Natural killer cell (primary cell): Measurements from ENCODE around the gene HYAL3. TPM values are rescaled to one million over a fixed set of nuclear protein-coding genes. Genes with fewer than 3 reads are reported as not detected.

Experiments used
- ATAC-seq, 3 donors: fragments of 150-1000 bp in 2 of 3; fragments of 200-7000 bp in 1 of 3; cut with Tn5 transposase; 1 replicate in 1 of 3; 2 replicates in 2 of 3; pipeline ENCODE4 v1.10.0; 2021; ENCODE audit warnings: mild to moderate bottlenecking in 2 of 3, moderate library complexity in 2 of 3
- DNase-seq, 2 donors: peaks; one replicate each; pipeline versions ENCODE4 v3.0.0 to v3.0.0-alpha.2; 2013 to 2021; ENCODE audit warnings: mixed read lengths in 1 of 2
- H3K27ac ChIP-seq: one replicate; pipeline ENCODE4 v1.5.1; 2013; ENCODE audit warnings: mild to moderate bottlenecking, low read length
- H3K27me3 ChIP-seq: one replicate; pipeline ENCODE4 v1.6.1; 2013; ENCODE audit warnings: low read length; ENCODE audit not compliant: control insufficient read depth, insufficient read depth
- H3K36me3 ChIP-seq: one replicate; pipeline ENCODE4 v1.6.1; 2013; ENCODE audit warnings: low read length; ENCODE audit not compliant: control insufficient read depth, insufficient read depth
- H3K4me1 ChIP-seq: one replicate; pipeline ENCODE4 v1.6.1; 2013; ENCODE audit warnings: low read length; ENCODE audit not compliant: control insufficient read depth, insufficient read depth
- H3K4me3 ChIP-seq: one replicate; pipeline ENCODE4 v1.5.1; 2013; ENCODE audit warnings: low read length
- H3K9me3 ChIP-seq: one replicate; pipeline ENCODE4 v1.6.1; 2013; ENCODE audit warnings: low read length; ENCODE audit not compliant: control insufficient read depth, insufficient read depth
- H3K27ac Mint-ChIP-seq, 2 donors: one replicate each; pipeline ENCODE4 v1.8.0; 2022; ENCODE audit warnings: mild to moderate bottlenecking in 2 of 2, mixed read lengths in 2 of 2, moderate library complexity in 1 of 2
- H3K27me3 Mint-ChIP-seq, 2 donors: one replicate each; pipeline ENCODE4 v1.8.0; 2022; ENCODE audit warnings: low read depth in 2 of 2, mixed read lengths in 2 of 2
- H3K36me3 Mint-ChIP-seq: one replicate; pipeline ENCODE4 v1.8.0; 2022; ENCODE audit warnings: mixed read lengths
- H3K4me1 Mint-ChIP-seq, 2 donors: one replicate each; pipeline ENCODE4 v1.8.0; 2022; ENCODE audit warnings: mixed read lengths in 2 of 2
- H3K4me3 Mint-ChIP-seq: one replicate; pipeline ENCODE4 v1.8.0; 2022; ENCODE audit warnings: mild to moderate bottlenecking, moderate library complexity, mixed read lengths
- H3K9me3 Mint-ChIP-seq, 2 donors: one replicate each; pipeline ENCODE4 v1.8.0; 2022; ENCODE audit warnings: mixed read lengths in 2 of 2
- WGBS: methylation state at CpG from one replicate; pipeline ENCODE4 v1.1.7; 2013; ENCODE audit warnings: missing lambda C conversion rate; ENCODE audit not compliant: insufficient coverage; 5-methylcytosine and 5-hydroxymethylcytosine counted together
- intact Hi-C: fragments of 100-400 bp; cut with micrococcal nuclease; formaldehyde crosslinking; loops from one replicate; pipeline ENCODE4 v1.14.2; 2022
- total RNA-seq, 4 donors: library from RNA; stranded (reverse); fragments of 120-200 nt in 1 of 4; gene quantifications; one replicate each; pipeline versions ENCODE4 v1.2.3 to v1.2.4, GENCODE V29; 2013 to 2022
- TF ChIP-seq, protein P1 (sequence below): fragments of 200-600 bp; IDR thresholded peaks from one replicate; pipeline ENCODE4 v1.8.0; 2022; ENCODE audit warnings: antibody characterized with exemption

The HYAL3 gene
- total RNA-seq, 3 donors from 2014 or later (not counting 1 experiment from before 2014, with no cell fraction given), result 0.93 to 2.0 (median 1.2) TPM

DNA sequence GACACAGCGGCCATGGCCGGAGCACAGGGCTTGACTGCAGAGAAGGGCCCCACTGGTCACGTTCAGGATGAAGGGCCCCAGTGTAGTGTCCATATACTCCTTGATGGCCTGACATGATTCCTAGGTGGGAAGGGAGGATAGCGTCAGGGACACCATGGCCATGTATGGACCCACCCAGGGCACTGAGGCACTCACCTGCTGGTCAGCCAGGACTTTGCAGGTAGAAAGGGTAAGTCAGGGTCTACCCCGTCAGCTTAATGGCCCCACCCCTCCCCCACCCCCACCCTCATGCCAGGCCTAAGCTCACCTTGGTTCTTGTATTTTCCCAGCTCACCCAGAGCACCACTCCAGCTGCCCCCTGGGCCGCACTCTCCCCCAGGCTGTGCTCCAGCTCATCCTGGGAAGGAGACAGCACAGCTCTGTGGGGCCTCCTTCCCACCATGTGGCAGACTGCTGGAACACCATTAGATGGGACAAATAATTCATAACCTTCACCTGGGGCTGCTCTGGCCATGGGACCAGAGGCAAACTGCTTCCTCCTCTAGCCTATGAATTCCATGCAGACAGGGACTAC, 1.6 kb upstream of the HYAL3 start:
- Mint-ChIP-seq H3K27ac (peak overlapping the region; percentile 95 to 97), H3K36me3 (no peaks in the 10 kb centered on the region), H3K9me3 (no peaks in the 10 kb centered on the region), H3K27me3 (no peaks in the 10 kb centered on the region), H3K4me1 (peaks cover 18 to 33% of the 10 kb centered on the region in 2 donors), H3K4me3 (peak overlapping the region; percentile 97)
- ATAC-seq, result no peak
- peaks cover 27% of the 10 kb centered on the region for H3K4me1 ChIP-seq
- 93% methylated on average over 6 of the region's 6 CpGs for WGBS
- TF ChIP-seq, protein P1, sequence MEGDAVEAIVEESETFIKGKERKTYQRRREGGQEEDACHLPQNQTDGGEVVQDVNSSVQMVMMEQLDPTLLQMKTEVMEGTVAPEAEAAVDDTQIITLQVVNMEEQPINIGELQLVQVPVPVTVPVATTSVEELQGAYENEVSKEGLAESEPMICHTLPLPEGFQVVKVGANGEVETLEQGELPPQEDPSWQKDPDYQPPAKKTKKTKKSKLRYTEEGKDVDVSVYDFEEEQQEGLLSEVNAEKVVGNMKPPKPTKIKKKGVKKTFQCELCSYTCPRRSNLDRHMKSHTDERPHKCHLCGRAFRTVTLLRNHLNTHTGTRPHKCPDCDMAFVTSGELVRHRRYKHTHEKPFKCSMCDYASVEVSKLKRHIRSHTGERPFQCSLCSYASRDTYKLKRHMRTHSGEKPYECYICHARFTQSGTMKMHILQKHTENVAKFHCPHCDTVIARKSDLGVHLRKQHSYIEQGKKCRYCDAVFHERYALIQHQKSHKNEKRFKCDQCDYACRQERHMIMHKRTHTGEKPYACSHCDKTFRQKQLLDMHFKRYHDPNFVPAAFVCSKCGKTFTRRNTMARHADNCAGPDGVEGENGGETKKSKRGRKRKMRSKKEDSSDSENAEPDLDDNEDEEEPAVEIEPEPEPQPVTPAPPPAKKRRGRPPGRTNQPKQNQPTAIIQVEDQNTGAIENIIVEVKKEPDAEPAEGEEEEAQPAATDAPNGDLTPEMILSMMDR, result no peak
- no peak overlapping the region for H3K27ac ChIP-seq
- H3K27me3 ChIP-seq, result no peaks in the 10 kb centered on the region
- H3K9me3 ChIP-seq, result no peaks in the 10 kb centered on the region
- intact Hi-C loops, result no loop called here
- H3K36me3 ChIP-seq, result peaks cover 2% of the 10 kb centered on the region
- H3K4me3 ChIP-seq, result no peak overlapping the region
- no peak for DNase-seq

DNA sequence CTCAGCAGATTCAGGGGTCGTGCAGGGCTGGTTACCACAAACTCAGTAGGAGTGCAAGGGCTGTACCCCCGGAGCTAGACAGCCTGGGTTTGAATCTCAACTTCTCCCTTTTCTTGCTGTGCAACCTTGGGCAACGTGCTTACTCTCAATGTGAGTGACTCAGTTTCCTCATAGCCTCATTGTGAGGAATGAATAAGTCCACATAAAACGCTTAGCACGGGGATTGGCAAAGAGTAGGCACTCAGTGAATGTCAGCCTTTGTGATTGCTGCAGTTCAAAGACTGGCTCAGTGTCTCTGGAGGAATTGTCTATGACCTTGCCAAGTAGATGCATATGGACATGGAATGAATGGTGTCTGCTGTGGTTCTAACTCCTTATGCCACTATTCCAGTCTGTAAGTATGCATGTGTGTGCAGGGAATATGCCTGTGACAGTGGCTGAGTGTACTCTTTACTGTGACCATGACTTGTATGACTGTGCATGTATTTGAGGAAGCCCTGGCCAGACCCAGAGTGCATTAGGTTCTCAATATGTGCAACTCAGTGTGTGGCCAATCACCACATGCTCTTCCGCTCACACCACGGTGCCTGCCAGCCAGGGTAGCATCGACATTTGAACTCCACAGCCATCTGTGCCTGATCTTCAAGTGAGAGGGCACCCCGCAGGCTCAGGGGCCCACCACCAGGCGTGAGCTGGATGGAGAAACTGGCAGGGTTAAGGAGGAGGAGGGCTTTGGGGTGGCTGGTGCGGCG, 900 bp upstream of the HYAL3 start:
- peak overlapping the region; percentile 97 for H3K4me3 Mint-ChIP-seq
- H3K27ac Mint-ChIP-seq, result peak overlapping the region; percentile 95 to 97
- intact Hi-C loops, result loop anchor here (1.0 to 5.0 kb wide), 3 partner anchors 37 to 62 kb away; partner anchors contain the start of gene TMEM115
- H3K9me3 Mint-ChIP-seq, result no peaks in the 10 kb centered on the region
- no peaks in the 10 kb centered on the region for H3K27me3 Mint-ChIP-seq
- 57% methylated on average over 12 of the region's 12 CpGs for WGBS
- peak in 1 of 2 donors; percentile 39 for DNase-seq
- H3K4me3 ChIP-seq, result peak overlapping the region; percentile 36
- no peaks in the 10 kb centered on the region for H3K27me3 ChIP-seq
- TF ChIP-seq, protein P1, result no peak
- H3K4me1 ChIP-seq, result peaks cover 27% of the 10 kb centered on the region
- peaks cover 18 to 33% of the 10 kb centered on the region in 2 donors for H3K4me1 Mint-ChIP-seq
- no peak for ATAC-seq
- H3K9me3 ChIP-seq, result no peaks in the 10 kb centered on the region
- peaks cover 2% of the 10 kb centered on the region for H3K36me3 ChIP-seq
- H3K36me3 Mint-ChIP-seq, result no peaks in the 10 kb centered on the region
- H3K27ac ChIP-seq, result peak overlapping the region; percentile 96

DNA sequence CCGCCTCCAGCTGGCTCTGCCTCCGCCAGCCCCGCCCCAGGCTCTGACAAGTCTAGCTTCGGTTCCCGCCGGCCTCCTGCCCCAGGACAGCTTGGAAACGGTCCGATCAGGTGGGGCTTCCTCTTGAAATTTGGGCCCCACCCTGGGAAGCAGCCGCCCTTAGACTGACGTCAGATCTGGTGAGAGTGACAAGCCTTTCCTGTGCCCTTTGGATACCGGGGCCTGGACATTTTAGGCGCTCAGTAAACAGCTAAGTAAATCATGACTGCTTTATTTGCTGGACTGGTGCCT, 378 bp upstream of the HYAL3 start:
- H3K36me3 Mint-ChIP-seq, result no peaks in the 10 kb centered on the region
- H3K9me3 ChIP-seq, result no peaks in the 10 kb centered on the region

More for the DNA sequence above, 378 bp upstream of the HYAL3 start:
- intact Hi-C loops, result loop anchor here (1.0 to 5.0 kb wide), 3 partner anchors 38 to 61 kb away; partner anchors contain the start of gene TMEM115
- H3K27me3 Mint-ChIP-seq, result no peaks in the 10 kb centered on the region
- peaks cover 2% of the 10 kb centered on the region for H3K36me3 ChIP-seq
- peak overlapping the region; percentile 96 for H3K27ac ChIP-seq
- peak overlapping the region; percentile 95 to 97 for H3K27ac Mint-ChIP-seq
- no peaks in the 10 kb centered on the region for H3K27me3 ChIP-seq
- no peaks in the 10 kb centered on the region for H3K9me3 Mint-ChIP-seq
- WGBS, result 2% methylated on average over 12 of the region's 12 CpGs
- peak overlapping the region; percentile 97 for H3K4me3 Mint-ChIP-seq
- H3K4me1 Mint-ChIP-seq, result peaks cover 18 to 33% of the 10 kb centered on the region in 2 donors
- no peak for DNase-seq
- H3K4me3 ChIP-seq, result peak overlapping the region; percentile 36
- ATAC-seq, result no peak
- TF ChIP-seq, protein P1, result no peak
- H3K4me1 ChIP-seq, result peaks cover 27% of the 10 kb centered on the region
